Measurements from ENCODE around the gene SP110. TPM values are rescaled to one million over a fixed set of nuclear protein-coding genes. Genes with fewer than 3 reads are reported as not detected.

Gene SP110
- polyA plus RNA-seq, 2 donors, result 6.0 to 7.2 TPM

DNA sequence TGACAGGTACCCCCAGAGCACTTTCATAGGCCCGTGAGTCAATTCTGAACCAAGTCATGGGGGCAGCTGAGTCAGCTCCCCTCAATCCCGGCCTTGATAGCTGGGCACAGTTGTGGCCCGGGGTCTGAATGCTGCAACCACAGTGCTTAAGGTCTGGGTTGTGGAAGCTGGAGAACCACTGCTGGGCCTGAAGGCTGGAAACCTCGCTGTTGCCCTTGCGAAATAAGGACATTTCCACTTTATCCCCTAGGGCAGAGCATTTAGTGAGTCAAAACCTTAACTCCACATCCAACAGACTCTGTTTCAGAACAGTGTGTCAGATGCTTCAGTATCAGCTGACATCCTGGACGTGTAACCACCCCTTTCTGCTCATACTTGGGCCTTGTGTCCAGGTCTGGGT is 58.6 kb downstream of the SP110 start:
- Histone ChIP-seq H3K9me3 (ENCODE audit: control insufficient read depth in 2 of 2, insufficient read depth in 1 of 2, low read depth in 1 of 2, low read length in 1 of 2) (no peaks in the 10 kb centered on the region), H3K36me3 (ENCODE audit: control insufficient read depth in 2 of 2, insufficient read depth in 2 of 2, low read length in 1 of 2) (no peaks in the 10 kb centered on the region), H3K27ac (ENCODE audit: low read depth in 2 of 2, low read length in 1 of 2) (no peak overlapping the region), H3K4me3 (ENCODE audit: low read depth in 1 of 2, low read length in 2 of 2) (no peak overlapping the region), H3K4me1 (ENCODE audit: control insufficient read depth in 2 of 2, insufficient read depth in 2 of 2, low read length in 1 of 2) (peaks cover 0 to 2% of the 10 kb centered on the region in 2 donors), H3K27me3 (ENCODE audit: control insufficient read depth in 1 of 2, insufficient read depth in 2 of 2, low read length in 2 of 2) (no peaks in the 10 kb centered on the region)
- 81 to 83% methylated on average over 6 of the region's 6 CpGs for WGBS, 2 donors

DNA sequence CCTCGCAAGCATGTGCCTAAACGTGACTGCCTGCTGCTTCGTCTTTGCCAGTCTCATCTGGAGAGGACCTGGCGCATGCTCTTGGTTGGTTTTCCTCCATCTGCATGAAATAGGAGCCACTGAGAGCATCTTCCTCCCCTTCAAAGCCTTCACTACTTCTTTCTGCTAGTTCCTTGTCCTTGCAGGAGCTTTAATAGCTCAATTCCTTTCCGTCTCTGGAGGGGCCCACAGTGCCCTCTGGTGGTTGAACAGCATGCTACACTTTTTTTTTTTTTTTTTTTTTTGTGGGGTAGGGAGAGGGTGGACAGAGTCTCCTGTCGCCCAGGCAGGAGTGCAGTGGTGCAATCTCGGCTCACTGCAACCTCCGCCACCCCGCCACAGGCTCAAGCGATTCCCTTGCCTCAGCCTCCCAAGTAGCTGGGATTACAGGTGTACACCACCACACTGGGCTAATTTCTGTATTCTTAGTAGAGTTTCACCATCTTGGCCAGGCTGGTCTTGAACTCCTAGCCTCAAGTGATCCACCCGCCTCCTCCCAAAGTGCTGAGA is 59.6 kb downstream of the SP110 start:
- Histone ChIP-seq H3K27me3 (ENCODE audit: control insufficient read depth in 1 of 2, insufficient read depth in 2 of 2, low read length in 2 of 2) (no peaks in the 10 kb centered on the region), H3K4me3 (ENCODE audit: low read depth in 1 of 2, low read length in 2 of 2) (no peak overlapping the region), H3K9me3 (ENCODE audit: control insufficient read depth in 2 of 2, insufficient read depth in 1 of 2, low read depth in 1 of 2, low read length in 1 of 2) (no peaks in the 10 kb centered on the region), H3K36me3 (ENCODE audit: control insufficient read depth in 2 of 2, insufficient read depth in 2 of 2, low read length in 1 of 2) (no peaks in the 10 kb centered on the region), H3K4me1 (ENCODE audit: control insufficient read depth in 2 of 2, insufficient read depth in 2 of 2, low read length in 1 of 2) (peaks cover 0 to 2% of the 10 kb centered on the region in 2 donors), H3K27ac (ENCODE audit: low read depth in 2 of 2, low read length in 1 of 2) (no peak overlapping the region)
- 45 to 46% methylated on average over 11 of the region's 11 CpGs for WGBS, 2 donors

DNA sequence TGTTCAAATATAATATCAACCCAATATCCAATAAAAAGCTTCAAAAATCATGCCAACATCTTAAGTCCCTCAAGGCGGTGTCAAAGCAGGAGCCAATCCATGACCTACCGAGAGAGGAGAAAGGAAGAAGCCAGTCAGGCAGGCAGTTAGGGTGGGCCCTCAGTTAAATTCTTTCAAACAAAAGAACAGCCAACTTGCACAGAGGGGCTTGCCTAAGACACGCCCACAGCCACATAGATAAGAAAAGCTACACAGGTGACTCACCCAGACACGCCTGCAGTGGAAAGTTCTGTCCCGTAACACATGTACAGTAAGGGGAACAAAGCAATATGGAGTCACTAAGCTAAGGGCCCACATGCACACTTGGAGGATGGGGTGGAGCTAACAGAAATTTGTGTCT is 61.3 kb downstream of the SP110 start:
- H3K4me3 ChIP-seq (ENCODE audit: low read depth in 1 of 2, low read length in 2 of 2), result no peak overlapping the region
- H3K4me1 ChIP-seq (ENCODE audit: control insufficient read depth in 2 of 2, insufficient read depth in 2 of 2, low read length in 1 of 2), result peaks cover 0 to 2% of the 10 kb centered on the region in 2 donors
- H3K36me3 ChIP-seq (ENCODE audit: control insufficient read depth in 2 of 2, insufficient read depth in 2 of 2, low read length in 1 of 2), result no peaks in the 10 kb centered on the region
- H3K9me3 ChIP-seq (ENCODE audit: control insufficient read depth in 2 of 2, insufficient read depth in 1 of 2, low read depth in 1 of 2, low read length in 1 of 2), result no peaks in the 10 kb centered on the region
- no peaks in the 10 kb centered on the region for H3K27me3 ChIP-seq (ENCODE audit: control insufficient read depth in 1 of 2, insufficient read depth in 2 of 2, low read length in 2 of 2)
- WGBS, 2 donors, result 86 to 87% methylated on average over 5 of the region's 5 CpGs
- H3K27ac ChIP-seq (ENCODE audit: low read depth in 2 of 2, low read length in 1 of 2), result no peak overlapping the region

DNA sequence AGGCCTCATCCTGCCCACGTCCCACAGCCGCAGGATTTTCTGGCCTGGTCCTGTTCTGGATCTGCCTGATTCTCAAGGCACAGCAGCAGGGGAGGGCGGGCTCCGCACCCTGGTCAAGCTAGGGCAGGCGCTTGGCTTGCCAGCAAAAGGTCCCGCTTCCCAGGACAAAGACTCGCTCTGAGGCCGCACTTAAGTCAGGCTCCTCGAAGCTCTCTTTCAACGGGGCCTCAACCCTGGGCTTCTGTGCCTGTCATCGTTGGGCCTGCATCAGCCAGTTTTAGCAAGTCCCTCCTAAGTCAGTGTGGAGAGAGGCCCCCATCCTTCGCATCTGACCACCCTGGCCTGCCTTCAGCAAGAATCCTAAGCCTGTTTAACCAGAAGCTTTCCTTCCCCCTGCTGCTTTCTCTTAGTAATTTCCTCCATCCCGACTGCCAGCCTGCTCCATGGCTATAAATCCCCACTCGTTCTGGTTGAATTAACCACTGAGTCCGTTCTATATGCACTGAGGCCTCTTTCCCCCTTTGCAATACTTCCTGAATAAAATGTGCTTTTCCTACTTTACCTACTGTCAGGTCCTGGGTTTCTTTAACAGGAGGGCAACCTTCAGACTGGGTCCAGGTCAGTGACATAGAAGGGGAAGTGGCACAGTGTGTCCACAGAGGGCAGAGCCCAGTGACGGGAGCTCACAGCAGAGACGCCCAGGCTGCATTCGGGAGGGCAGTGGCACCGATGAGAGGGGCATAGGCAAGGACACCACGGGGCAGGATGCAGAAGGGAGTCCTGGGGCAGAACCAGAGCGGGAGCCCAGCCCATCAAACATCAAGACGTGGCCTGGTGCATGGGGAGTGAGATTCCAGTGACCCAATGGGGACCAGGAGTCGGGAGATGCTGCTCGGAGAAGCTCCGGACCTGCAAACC is 62.7 kb downstream of the SP110 start:
- no peaks in the 10 kb centered on the region for H3K9me3 ChIP-seq (ENCODE audit: control insufficient read depth in 2 of 2, insufficient read depth in 1 of 2, low read depth in 1 of 2, low read length in 1 of 2)
- 85 to 87% methylated on average over 23 to 25 of the region's 25 CpGs for WGBS, 2 donors
- H3K4me3 ChIP-seq (ENCODE audit: low read depth in 1 of 2, low read length in 2 of 2), result no peak overlapping the region
- no peak overlapping the region for H3K27ac ChIP-seq (ENCODE audit: low read depth in 2 of 2, low read length in 1 of 2)
- no peaks in the 10 kb centered on the region for H3K36me3 ChIP-seq (ENCODE audit: control insufficient read depth in 2 of 2, insufficient read depth in 2 of 2, low read length in 1 of 2)
- H3K27me3 ChIP-seq (ENCODE audit: control insufficient read depth in 1 of 2, insufficient read depth in 2 of 2, low read length in 2 of 2), result no peaks in the 10 kb centered on the region
- H3K4me1 ChIP-seq (ENCODE audit: control insufficient read depth in 2 of 2, insufficient read depth in 2 of 2, low read length in 1 of 2), result peaks cover 0 to 2% of the 10 kb centered on the region in 2 donors

DNA sequence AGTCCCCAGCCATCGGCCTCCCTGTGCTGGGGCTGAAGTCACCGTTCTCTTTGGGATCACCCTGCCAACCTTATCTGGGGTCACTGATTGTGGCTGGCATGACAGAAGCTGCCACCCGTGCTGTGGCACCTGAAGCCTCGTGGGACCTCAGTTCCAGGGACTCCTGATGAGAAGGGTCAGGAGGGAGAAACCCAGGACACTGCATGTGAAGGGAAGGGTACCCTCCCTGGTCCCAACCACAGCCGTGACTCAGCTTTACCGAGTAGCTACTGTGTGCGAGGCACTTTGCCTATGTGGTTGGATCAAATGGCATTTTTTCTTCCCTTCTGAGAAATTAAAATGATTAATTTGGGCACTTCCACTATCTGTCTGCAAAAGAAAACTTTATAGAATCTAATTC is 64.4 kb downstream of the SP110 start:
- 72 to 78% methylated on average over 7 of the region's 7 CpGs for WGBS, 2 donors

DNA sequence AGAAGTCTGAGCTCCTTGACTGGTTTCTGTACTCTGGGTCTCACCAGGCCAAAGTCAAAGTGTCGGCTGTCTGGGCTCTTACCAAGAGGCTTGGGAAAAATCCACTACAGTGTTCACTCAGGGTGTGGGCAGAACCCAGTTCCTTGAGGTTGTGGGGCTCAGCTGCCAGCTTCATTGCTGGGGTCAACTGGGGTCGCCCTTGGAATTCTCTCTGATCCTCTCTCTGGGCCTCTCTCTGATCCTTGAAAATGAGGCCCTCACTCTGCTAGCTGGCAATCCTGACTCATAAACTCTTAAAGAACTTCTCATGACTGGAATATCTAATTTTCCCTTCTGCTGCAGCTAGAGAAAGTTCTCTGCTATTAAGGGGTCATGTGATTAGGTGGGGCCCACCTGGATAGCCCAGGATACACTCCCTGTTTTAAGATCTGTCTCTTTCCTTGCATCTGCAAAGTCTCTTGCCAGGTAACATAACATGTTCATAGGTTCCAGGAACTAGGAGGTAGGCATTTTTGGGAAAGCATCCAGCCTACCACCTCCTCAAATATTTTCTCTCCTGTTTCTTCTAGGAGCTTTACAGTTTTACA is 66.3 kb downstream of the SP110 start:
- Histone ChIP-seq H3K9me3 (ENCODE audit: control insufficient read depth in 2 of 2, insufficient read depth in 1 of 2, low read depth in 1 of 2, low read length in 1 of 2) (no peaks in the 10 kb centered on the region), H3K27ac (ENCODE audit: low read depth in 2 of 2, low read length in 1 of 2) (no peak overlapping the region), H3K4me3 (ENCODE audit: low read depth in 1 of 2, low read length in 2 of 2) (no peak overlapping the region), H3K4me1 (ENCODE audit: control insufficient read depth in 2 of 2, insufficient read depth in 2 of 2, low read length in 1 of 2) (no peaks in the 10 kb centered on the region), H3K36me3 (ENCODE audit: control insufficient read depth in 2 of 2, insufficient read depth in 2 of 2, low read length in 1 of 2) (no peaks in the 10 kb centered on the region), H3K27me3 (ENCODE audit: control insufficient read depth in 1 of 2, insufficient read depth in 2 of 2, low read length in 2 of 2) (no peaks in the 10 kb centered on the region)
- WGBS, 2 donors, result 56 to 69% methylated on average over 2 of the region's 2 CpGs

More for the DNA sequence above, 64.4 kb downstream of the SP110 start:
- Histone ChIP-seq H3K9me3 (ENCODE audit: control insufficient read depth in 2 of 2, insufficient read depth in 1 of 2, low read depth in 1 of 2, low read length in 1 of 2) (no peaks in the 10 kb centered on the region), H3K4me1 (ENCODE audit: control insufficient read depth in 2 of 2, insufficient read depth in 2 of 2, low read length in 1 of 2) (no peaks in the 10 kb centered on the region), H3K27me3 (ENCODE audit: control insufficient read depth in 1 of 2, insufficient read depth in 2 of 2, low read length in 2 of 2) (no peaks in the 10 kb centered on the region), H3K36me3 (ENCODE audit: control insufficient read depth in 2 of 2, insufficient read depth in 2 of 2, low read length in 1 of 2) (no peaks in the 10 kb centered on the region), H3K4me3 (ENCODE audit: low read depth in 1 of 2, low read length in 2 of 2) (no peak overlapping the region), H3K27ac (ENCODE audit: low read depth in 2 of 2, low read length in 1 of 2) (no peak overlapping the region)

DNA sequence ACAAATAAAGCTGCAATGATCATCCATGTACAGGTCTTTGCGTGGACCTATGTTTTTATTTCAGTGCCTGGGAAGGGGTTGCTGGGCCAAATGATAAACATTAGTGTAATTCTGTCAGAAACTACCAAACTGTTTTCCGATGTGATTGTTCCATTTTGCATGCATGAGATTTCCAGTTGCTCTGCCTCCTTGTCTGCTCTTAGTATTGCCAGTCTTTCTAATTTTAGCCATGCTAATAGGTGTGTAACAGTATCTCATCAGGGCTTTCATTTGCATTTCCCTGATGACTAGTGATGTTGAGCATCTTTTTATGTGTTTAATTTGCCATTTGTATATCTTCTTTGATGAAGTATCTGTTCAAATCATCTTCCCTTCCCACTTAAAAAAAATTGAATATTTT is 67.5 kb downstream of the SP110 start:
- Histone ChIP-seq H3K27ac (ENCODE audit: low read depth in 2 of 2, low read length in 1 of 2) (no peak overlapping the region), H3K27me3 (ENCODE audit: control insufficient read depth in 1 of 2, insufficient read depth in 2 of 2, low read length in 2 of 2) (no peaks in the 10 kb centered on the region), H3K4me3 (ENCODE audit: low read depth in 1 of 2, low read length in 2 of 2) (no peak overlapping the region), H3K9me3 (ENCODE audit: control insufficient read depth in 2 of 2, insufficient read depth in 1 of 2, low read depth in 1 of 2, low read length in 1 of 2) (no peaks in the 10 kb centered on the region), H3K4me1 (ENCODE audit: control insufficient read depth in 2 of 2, insufficient read depth in 2 of 2, low read length in 1 of 2) (no peaks in the 10 kb centered on the region), H3K36me3 (ENCODE audit: control insufficient read depth in 2 of 2, insufficient read depth in 2 of 2, low read length in 1 of 2) (no peaks in the 10 kb centered on the region)
- 95 to 99% methylated on average over 2 of the region's 2 CpGs for WGBS, 2 donors

DNA sequence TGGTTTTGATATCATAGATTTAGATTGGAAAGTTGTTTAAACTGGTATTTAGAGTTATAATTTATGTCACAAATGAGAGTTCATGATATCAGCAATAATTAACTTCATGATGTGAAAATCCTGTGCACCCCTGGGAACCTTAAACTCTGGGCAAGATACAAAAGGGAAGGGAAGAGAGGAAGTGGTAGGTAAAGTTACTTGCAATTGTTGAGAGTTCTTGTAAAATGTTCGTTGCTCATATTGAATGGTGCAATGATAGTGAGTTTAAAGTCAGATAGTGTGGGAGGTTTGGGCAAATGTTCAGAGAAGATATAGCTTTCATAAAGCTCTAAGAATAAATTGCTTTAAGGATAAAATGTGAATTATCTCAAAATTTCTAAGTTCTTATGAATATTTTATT is 75.4 kb downstream of the SP110 start:
- Histone ChIP-seq H3K4me1 (ENCODE audit: control insufficient read depth in 2 of 2, insufficient read depth in 2 of 2, low read length in 1 of 2) (no peaks in the 10 kb centered on the region), H3K36me3 (ENCODE audit: control insufficient read depth in 2 of 2, insufficient read depth in 2 of 2, low read length in 1 of 2) (no peaks in the 10 kb centered on the region), H3K27ac (ENCODE audit: low read depth in 2 of 2, low read length in 1 of 2) (no peak overlapping the region), H3K9me3 (ENCODE audit: control insufficient read depth in 2 of 2, insufficient read depth in 1 of 2, low read depth in 1 of 2, low read length in 1 of 2) (peaks cover 0 to 3% of the 10 kb centered on the region in 2 donors), H3K27me3 (ENCODE audit: control insufficient read depth in 1 of 2, insufficient read depth in 2 of 2, low read length in 2 of 2) (no peaks in the 10 kb centered on the region), H3K4me3 (ENCODE audit: low read depth in 1 of 2, low read length in 2 of 2) (no peak overlapping the region)
- 69 to 70% methylated on average over 1 of the region's 1 CpG for WGBS, 2 donors

DNA sequence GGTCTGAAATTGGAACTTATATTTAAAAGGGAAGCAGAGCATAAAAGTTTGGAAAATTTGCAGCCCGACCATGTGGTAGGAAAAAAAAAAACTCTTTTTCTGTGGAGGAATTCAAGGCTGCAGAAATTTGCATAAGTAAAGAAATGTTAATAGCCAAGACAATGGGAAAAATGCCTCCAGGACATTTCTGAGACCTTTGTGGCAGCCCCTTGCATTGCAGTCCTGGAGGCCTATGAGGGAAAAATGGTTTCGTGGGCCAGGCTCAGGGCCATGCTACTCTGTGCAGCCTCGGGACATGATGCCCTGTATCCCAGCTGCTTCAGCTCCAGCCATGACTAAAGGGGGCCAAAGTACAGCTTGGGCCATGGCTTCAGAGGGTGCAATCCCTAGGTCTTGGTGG is 79.1 kb downstream of the SP110 start:
- Histone ChIP-seq H3K9me3 (ENCODE audit: control insufficient read depth in 2 of 2, insufficient read depth in 1 of 2, low read depth in 1 of 2, low read length in 1 of 2) (peaks cover 0 to 3% of the 10 kb centered on the region in 2 donors), H3K4me1 (ENCODE audit: control insufficient read depth in 2 of 2, insufficient read depth in 2 of 2, low read length in 1 of 2) (no peaks in the 10 kb centered on the region), H3K4me3 (ENCODE audit: low read depth in 1 of 2, low read length in 2 of 2) (no peak overlapping the region), H3K27me3 (ENCODE audit: control insufficient read depth in 1 of 2, insufficient read depth in 2 of 2, low read length in 2 of 2) (no peaks in the 10 kb centered on the region), H3K36me3 (ENCODE audit: control insufficient read depth in 2 of 2, insufficient read depth in 2 of 2, low read length in 1 of 2) (no peaks in the 10 kb centered on the region), H3K27ac (ENCODE audit: low read depth in 2 of 2, low read length in 1 of 2) (no peak overlapping the region)
- 90 to 96% methylated on average over 3 of the region's 3 CpGs for WGBS, 2 donors
